Measurements from ENCODE around the gene EIF3F. TPM values are rescaled to one million over a fixed set of nuclear protein-coding genes. Genes with fewer than 3 reads are reported as not detected.

EIF3F gene
- polyA plus RNA-seq, 3 donors = 179 to 286 (median 243) TPM

DNA sequence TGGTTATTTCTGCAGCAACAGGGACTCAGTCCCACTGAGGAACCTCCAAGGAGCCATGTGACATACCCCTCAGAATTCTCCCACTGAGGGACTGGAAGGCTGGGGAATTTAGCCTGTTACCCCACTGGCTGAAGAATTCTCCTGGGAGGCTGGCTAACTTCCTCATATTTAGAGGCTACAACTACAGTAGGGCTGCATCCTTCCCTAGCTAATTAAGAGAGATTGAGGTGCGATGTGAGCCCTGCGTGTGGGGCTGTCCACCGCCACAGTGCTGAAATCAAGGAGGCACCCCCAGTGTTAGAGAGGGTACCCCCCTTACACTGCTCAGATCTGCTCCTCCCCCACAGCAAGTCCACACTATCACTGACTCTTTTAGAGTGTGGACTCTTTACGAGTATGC lies 21.1 kb downstream of the EIF3F start:
- TF ChIP-seq, protein P1, sequence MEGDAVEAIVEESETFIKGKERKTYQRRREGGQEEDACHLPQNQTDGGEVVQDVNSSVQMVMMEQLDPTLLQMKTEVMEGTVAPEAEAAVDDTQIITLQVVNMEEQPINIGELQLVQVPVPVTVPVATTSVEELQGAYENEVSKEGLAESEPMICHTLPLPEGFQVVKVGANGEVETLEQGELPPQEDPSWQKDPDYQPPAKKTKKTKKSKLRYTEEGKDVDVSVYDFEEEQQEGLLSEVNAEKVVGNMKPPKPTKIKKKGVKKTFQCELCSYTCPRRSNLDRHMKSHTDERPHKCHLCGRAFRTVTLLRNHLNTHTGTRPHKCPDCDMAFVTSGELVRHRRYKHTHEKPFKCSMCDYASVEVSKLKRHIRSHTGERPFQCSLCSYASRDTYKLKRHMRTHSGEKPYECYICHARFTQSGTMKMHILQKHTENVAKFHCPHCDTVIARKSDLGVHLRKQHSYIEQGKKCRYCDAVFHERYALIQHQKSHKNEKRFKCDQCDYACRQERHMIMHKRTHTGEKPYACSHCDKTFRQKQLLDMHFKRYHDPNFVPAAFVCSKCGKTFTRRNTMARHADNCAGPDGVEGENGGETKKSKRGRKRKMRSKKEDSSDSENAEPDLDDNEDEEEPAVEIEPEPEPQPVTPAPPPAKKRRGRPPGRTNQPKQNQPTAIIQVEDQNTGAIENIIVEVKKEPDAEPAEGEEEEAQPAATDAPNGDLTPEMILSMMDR (IDR thresholded peaks at IDR 0.05) = no peak
- no peaks in the 10 kb centered on the region for H3K4me1 Mint-ChIP-seq
- no peak overlapping the region for H3K9ac ChIP-seq (ENCODE audit: insufficient read depth, low read length, poor library complexity, severe bottlenecking)
- no peaks in the 10 kb centered on the region for H3K36me3 ChIP-seq (replicated peaks in 1 of 2; ENCODE audit: control insufficient read depth in 1 of 2, insufficient read depth in 2 of 2, low read length in 2 of 2)
- H3K9me3 ChIP-seq (replicated peaks in 1 of 2; ENCODE audit: control insufficient read depth in 1 of 2, insufficient read depth in 1 of 2, low read length in 2 of 2) = no peaks in the 10 kb centered on the region
- H3K36me3 Mint-ChIP-seq = no peaks in the 10 kb centered on the region
- no peaks in the 10 kb centered on the region for H4K20me1 ChIP-seq (ENCODE audit: insufficient read depth, low read length)
- no peak overlapping the region for H3K4me2 ChIP-seq (replicated peaks; ENCODE audit: extremely low read depth, low read length, poor library complexity, severe bottlenecking)
- H3K27ac ChIP-seq (ENCODE audit: low read depth in 1 of 2, low read length in 2 of 2) = no peak overlapping the region
- H3K4me3 ChIP-seq (replicated peaks in 1 of 3; ENCODE audit: low read depth in 2 of 3, low read length in 3 of 3) = no peak overlapping the region
- DNase-seq = no peak
- no peaks in the 10 kb centered on the region for H3K4me1 ChIP-seq (ENCODE audit: control insufficient read depth in 1 of 2, insufficient read depth in 2 of 2, low read length in 2 of 2)
- H3K27me3 Mint-ChIP-seq (ENCODE audit: low read depth in 3 of 3) = peaks cover 0 to 12% (median 2%) of the 10 kb centered on the region in 3 donors
- H3K4me3 Mint-ChIP-seq = no peak overlapping the region
- H3K79me2 ChIP-seq (ENCODE audit: insufficient read depth, low read length) = no peaks in the 10 kb centered on the region
- no CpG with 5 or more reads among the region's 4 CpGs for WGBS (ENCODE audit: insufficient coverage)
- H3K9me3 Mint-ChIP-seq = no peaks in the 10 kb centered on the region
- H2AFZ ChIP-seq (ENCODE audit: insufficient read depth, low read depth, low read length, poor library complexity, severe bottlenecking) = no peak overlapping the region
- no peaks in the 10 kb centered on the region for H3K27me3 ChIP-seq (ENCODE audit: control insufficient read depth in 2 of 2, insufficient read depth in 2 of 2, low read length in 2 of 2)
- peak overlapping the region in 1 of 7 donors; percentile 13 for H3K27ac Mint-ChIP-seq
- intact Hi-C loops (cut with micrococcal nuclease) = no loop called here

DNA sequence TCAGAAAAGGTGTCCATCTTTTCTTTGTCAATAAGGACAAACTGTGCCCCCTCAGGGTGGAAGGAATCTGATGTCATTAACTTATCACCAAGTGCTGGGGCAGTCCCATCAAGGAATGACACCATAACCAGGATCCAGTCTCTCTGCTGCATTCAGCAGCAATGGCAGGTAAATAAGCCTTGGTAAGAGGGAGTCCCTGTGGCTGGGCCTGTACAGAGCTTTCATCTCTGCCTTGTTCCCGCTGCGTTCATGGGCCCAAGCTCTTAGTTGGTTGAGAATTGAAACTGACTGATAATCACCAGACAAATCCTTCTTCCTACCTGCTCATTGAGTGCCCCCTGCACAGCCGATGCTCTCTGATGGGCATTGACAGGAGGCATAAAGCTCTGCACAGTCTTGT lies 22.7 kb downstream of the EIF3F start:
- H3K4me1 ChIP-seq (ENCODE audit: control insufficient read depth in 1 of 2, insufficient read depth in 2 of 2, low read length in 2 of 2) = no peaks in the 10 kb centered on the region
- TF ChIP-seq, protein P1 (IDR thresholded peaks at IDR 0.05) = no peak
- Mint-ChIP-seq H3K9me3 (no peaks in the 10 kb centered on the region), H3K4me3 (no peak overlapping the region), H3K27me3 (ENCODE audit: low read depth in 3 of 3) (peaks cover 2 to 19% (median 6%) of the 10 kb centered on the region in 3 donors), H3K27ac (no peak overlapping the region), H3K4me1 (no peaks in the 10 kb centered on the region), H3K36me3 (no peaks in the 10 kb centered on the region)
- WGBS (ENCODE audit: insufficient coverage) = 100% methylated on average over 1 of the region's 3 CpGs
- H3K27ac ChIP-seq (ENCODE audit: low read depth in 1 of 2, low read length in 2 of 2) = no peak overlapping the region
- intact Hi-C loops (cut with micrococcal nuclease) = no loop called here
- H4K20me1 ChIP-seq (ENCODE audit: insufficient read depth, low read length) = no peaks in the 10 kb centered on the region
- H3K4me3 ChIP-seq (replicated peaks in 1 of 3; ENCODE audit: low read depth in 2 of 3, low read length in 3 of 3) = no peak overlapping the region
- no peaks in the 10 kb centered on the region for H3K79me2 ChIP-seq (ENCODE audit: insufficient read depth, low read length)
- no peaks in the 10 kb centered on the region for H3K9me3 ChIP-seq (replicated peaks in 1 of 2; ENCODE audit: control insufficient read depth in 1 of 2, insufficient read depth in 1 of 2, low read length in 2 of 2)
- no peaks in the 10 kb centered on the region for H3K36me3 ChIP-seq (replicated peaks in 1 of 2; ENCODE audit: control insufficient read depth in 1 of 2, insufficient read depth in 2 of 2, low read length in 2 of 2)
- no peaks in the 10 kb centered on the region for H3K27me3 ChIP-seq (ENCODE audit: control insufficient read depth in 2 of 2, insufficient read depth in 2 of 2, low read length in 2 of 2)
- DNase-seq = no peak
- H3K9ac ChIP-seq (ENCODE audit: insufficient read depth, low read length, poor library complexity, severe bottlenecking) = no peak overlapping the region
- H3K4me2 ChIP-seq (replicated peaks; ENCODE audit: extremely low read depth, low read length, poor library complexity, severe bottlenecking) = no peak overlapping the region
- no peak overlapping the region for H2AFZ ChIP-seq (ENCODE audit: insufficient read depth, low read depth, low read length, poor library complexity, severe bottlenecking)
